ENCODE results near the gene MTERF1.

The MTERF1 gene

GRCh38 chr7:91827169-91827568, 53.3 kb downstream of the MTERF1 start:
- DNase-seq: no peak

- no peak for DNase-seq
These were observed 54.1 kb downstream of the MTERF1 start for GRCh38 chr7:91826377-91826776.

- no peak for DNase-seq
These were observed 56.3 kb downstream of the MTERF1 start for GRCh38 chr7:91824201-91824600.
